MM.1S (cell line): ENCODE results near the gene SNX9.

Experiments used
- DNase-seq: peaks from one replicate; pipeline ENCODE4 v3.0.0-alpha.2; 2015
- H2AFZ ChIP-seq: fragments of 300-600 bp; sonication (generic); 2 replicates; pipeline ENCODE4 v1.6.0; 2016; ENCODE audit warnings: antibody characterized with exemption, low read length
- H3F3A ChIP-seq: fragments of 300-600 bp; sonication (generic); 2 replicates; pipeline ENCODE4 v1.6.1; 2016; ENCODE audit warnings: mild to moderate bottlenecking, antibody characterized with exemption, low read length, moderate library complexity, mixed read lengths; ENCODE audit not compliant: insufficient read depth
- H3K27ac ChIP-seq: fragments of 300-600 bp; sonication (generic); 2 replicates; pipeline ENCODE4 v1.5.1; 2016; ENCODE audit warnings: mild to moderate bottlenecking, low read length
- H3K27me3 ChIP-seq: fragments of 300-600 bp; sonication (generic); replicated peaks from 2 replicates; pipeline ENCODE4 v1.6.0; 2016; ENCODE audit warnings: low read length; ENCODE audit not compliant: insufficient read depth
- H3K36me3 ChIP-seq: fragments of 300-600 bp; sonication (generic); replicated peaks from 2 replicates; pipeline ENCODE4 v1.6.1; 2016; ENCODE audit warnings: mild to moderate bottlenecking, low read length, mixed read lengths; ENCODE audit not compliant: insufficient read depth
- H3K4me1 ChIP-seq: fragments of 300-600 bp; sonication (generic); 2 replicates; pipeline ENCODE4 v1.6.1; 2016; ENCODE audit warnings: low read length, mixed read lengths
- H3K4me2 ChIP-seq: fragments of 300-600 bp; sonication (generic); 2 replicates; pipeline ENCODE4 v1.6.0; 2016; ENCODE audit warnings: low read depth, low read length
- H3K4me3 ChIP-seq: fragments of 300-600 bp; sonication (generic); 2 replicates; pipeline ENCODE4 v1.5.1; 2016; ENCODE audit warnings: low read length, mixed read lengths
- H3K79me2 ChIP-seq: fragments of 300-600 bp; sonication (generic); 2 replicates; pipeline ENCODE4 v1.6.1; 2016; ENCODE audit warnings: mixed run types, low read length, mixed read lengths
- H3K9ac ChIP-seq: fragments of 300-600 bp; sonication (generic); 2 replicates; pipeline ENCODE4 v1.6.1; 2016; ENCODE audit warnings: low read length, mixed read lengths
- H3K9me2 ChIP-seq: fragments of 300-600 bp; sonication (generic); replicated peaks from 2 replicates; pipeline ENCODE4 v1.6.1; 2016; ENCODE audit warnings: mild to moderate bottlenecking, low read length, mixed read lengths; ENCODE audit not compliant: insufficient read depth
- H3K9me3 ChIP-seq: fragments of 300-600 bp; sonication (generic); replicated peaks from 2 replicates; pipeline ENCODE4 v1.6.1; 2016; ENCODE audit warnings: mild to moderate bottlenecking, low read length, mixed read lengths; ENCODE audit not compliant: insufficient read depth
- H4K20me1 ChIP-seq: fragments of 300-600 bp; sonication (generic); 2 replicates; pipeline ENCODE4 v1.6.1; 2016; ENCODE audit warnings: mild to moderate bottlenecking, low read length, moderate library complexity, mixed read lengths; ENCODE audit not compliant: insufficient read depth
- EZH2 ChIP-seq: fragments of 300-600 bp; sonication (generic); optimal IDR thresholded peaks from 2 replicates; pipeline ENCODE3; 2017; ENCODE audit warnings: low read depth, mild to moderate bottlenecking, antibody characterized with exemption, low read length, mixed read lengths
- EZH2phosphoT487 ChIP-seq: fragments of 300-600 bp; sonication (generic); IDR thresholded peaks from 2 replicates; pipeline ENCODE4 v1.6.1; 2018; ENCODE audit warnings: antibody characterized with exemption, low read length
- TF ChIP-seq, protein P1 (sequence below): fragments of 300-600 bp; sonication (generic); IDR thresholded peaks from 2 replicates; pipeline ENCODE4 v1.5.1; 2016; ENCODE audit warnings: antibody characterized with exemption, low read length, mixed read lengths

The SNX9 gene

DNA sequence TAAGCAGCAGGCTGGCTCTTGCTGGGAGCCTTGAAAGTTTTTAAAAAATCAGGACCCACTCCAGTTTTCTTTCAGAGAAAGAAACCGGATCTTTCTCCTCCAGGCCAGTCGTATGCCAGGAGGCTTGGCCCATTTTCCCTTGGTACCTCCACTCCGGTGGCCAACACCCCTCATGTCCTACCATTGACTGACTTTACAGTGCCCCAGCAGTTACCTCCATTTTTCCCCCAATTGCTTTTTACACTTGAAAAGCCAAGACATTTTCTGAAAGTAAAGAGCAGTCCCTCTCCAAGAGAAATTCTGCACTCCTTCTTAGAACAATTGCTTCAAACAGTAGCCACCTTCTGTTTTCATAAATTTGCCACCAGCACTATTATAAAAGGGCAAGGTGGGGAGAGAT, 47.7 kb upstream of the SNX9 start:
- Histone ChIP-seq H3K9me3 (no peaks in the 10 kb centered on the region), H3F3A (no peaks in the 10 kb centered on the region), H3K36me3 (no peaks in the 10 kb centered on the region), H2AFZ (no peak overlapping the region), H3K4me3 (no peak overlapping the region), H4K20me1 (no peaks in the 10 kb centered on the region), H3K9me2 (no peaks in the 10 kb centered on the region), H3K27me3 (no peaks in the 10 kb centered on the region), H3K27ac (no peak overlapping the region), H3K4me2 (no peak overlapping the region), H3K79me2 (no peaks in the 10 kb centered on the region), H3K4me1 (no peaks in the 10 kb centered on the region), H3K9ac (no peak overlapping the region)
- TF ChIP-seq, protein P1, sequence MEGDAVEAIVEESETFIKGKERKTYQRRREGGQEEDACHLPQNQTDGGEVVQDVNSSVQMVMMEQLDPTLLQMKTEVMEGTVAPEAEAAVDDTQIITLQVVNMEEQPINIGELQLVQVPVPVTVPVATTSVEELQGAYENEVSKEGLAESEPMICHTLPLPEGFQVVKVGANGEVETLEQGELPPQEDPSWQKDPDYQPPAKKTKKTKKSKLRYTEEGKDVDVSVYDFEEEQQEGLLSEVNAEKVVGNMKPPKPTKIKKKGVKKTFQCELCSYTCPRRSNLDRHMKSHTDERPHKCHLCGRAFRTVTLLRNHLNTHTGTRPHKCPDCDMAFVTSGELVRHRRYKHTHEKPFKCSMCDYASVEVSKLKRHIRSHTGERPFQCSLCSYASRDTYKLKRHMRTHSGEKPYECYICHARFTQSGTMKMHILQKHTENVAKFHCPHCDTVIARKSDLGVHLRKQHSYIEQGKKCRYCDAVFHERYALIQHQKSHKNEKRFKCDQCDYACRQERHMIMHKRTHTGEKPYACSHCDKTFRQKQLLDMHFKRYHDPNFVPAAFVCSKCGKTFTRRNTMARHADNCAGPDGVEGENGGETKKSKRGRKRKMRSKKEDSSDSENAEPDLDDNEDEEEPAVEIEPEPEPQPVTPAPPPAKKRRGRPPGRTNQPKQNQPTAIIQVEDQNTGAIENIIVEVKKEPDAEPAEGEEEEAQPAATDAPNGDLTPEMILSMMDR = no peak
- TF ChIP-seq EZH2 (no peak), EZH2phosphoT487 (no peak)
- no peak for DNase-seq

DNA sequence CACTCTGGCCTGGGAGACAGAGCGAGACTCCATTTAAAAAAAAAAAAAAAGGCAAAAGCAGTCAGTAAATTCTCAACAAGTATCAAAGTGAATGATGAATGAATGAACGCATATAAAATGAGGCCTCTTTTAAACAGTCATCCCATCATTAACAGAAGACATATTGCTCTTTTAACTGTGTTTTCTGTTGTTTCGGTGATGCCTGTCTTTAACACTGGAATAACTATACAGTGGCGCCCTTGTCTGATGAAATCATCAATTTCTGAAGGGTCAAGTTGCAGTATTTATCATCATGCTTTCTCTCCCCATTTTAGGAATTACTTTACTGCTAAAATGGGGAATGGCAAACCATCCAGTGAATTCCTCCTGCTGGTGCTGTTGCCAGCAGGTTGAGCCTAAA, 45.7 kb upstream of the SNX9 start:
- TF ChIP-seq, protein P1 = no peak
- Histone ChIP-seq H3K9me2 (no peaks in the 10 kb centered on the region), H3K4me3 (no peak overlapping the region), H3K36me3 (no peaks in the 10 kb centered on the region), H2AFZ (no peak overlapping the region), H3F3A (no peaks in the 10 kb centered on the region), H3K4me2 (no peak overlapping the region), H3K4me1 (no peaks in the 10 kb centered on the region), H4K20me1 (no peaks in the 10 kb centered on the region), H3K79me2 (no peaks in the 10 kb centered on the region), H3K9ac (no peak overlapping the region), H3K9me3 (no peaks in the 10 kb centered on the region), H3K27me3 (no peaks in the 10 kb centered on the region), H3K27ac (no peak overlapping the region)
- no peak for DNase-seq

DNA sequence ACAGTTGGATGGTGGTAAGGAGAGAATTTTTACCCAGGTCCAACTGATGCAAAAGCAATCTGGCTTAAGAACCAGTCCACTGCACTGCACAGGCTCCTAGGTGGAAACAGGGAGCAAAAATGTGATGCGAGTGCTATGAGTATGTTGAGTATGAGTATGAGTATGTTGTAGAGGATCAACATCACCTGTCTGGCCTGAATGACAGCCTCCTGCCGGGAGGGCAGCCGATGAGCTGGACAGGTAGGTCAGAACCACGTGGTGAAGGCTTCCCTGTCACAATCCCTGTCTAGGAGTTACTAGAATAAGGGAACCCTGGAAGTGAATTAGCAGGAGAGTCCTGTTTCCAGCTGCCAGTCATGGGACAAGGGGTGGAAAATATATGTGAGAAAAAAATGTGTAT, 44.3 kb upstream of the SNX9 start:
- DNase-seq = no peak
- H3K4me3 ChIP-seq = no peak overlapping the region
- no peak overlapping the region for H3K4me2 ChIP-seq
- H3K9ac ChIP-seq = no peak overlapping the region
- no peaks in the 10 kb centered on the region for H3K9me3 ChIP-seq
- H3K36me3 ChIP-seq = no peaks in the 10 kb centered on the region
- no peak overlapping the region for H3K27ac ChIP-seq
- H3K9me2 ChIP-seq = no peaks in the 10 kb centered on the region
- H3K79me2 ChIP-seq = no peaks in the 10 kb centered on the region
- no peaks in the 10 kb centered on the region for H4K20me1 ChIP-seq
- no peaks in the 10 kb centered on the region for H3K27me3 ChIP-seq
- no peaks in the 10 kb centered on the region for H3F3A ChIP-seq
- H3K4me1 ChIP-seq = no peaks in the 10 kb centered on the region
- TF ChIP-seq, protein P1 = no peak
- no peak for TF ChIP-seq EZH2
- TF ChIP-seq EZH2phosphoT487 = no peak
- H2AFZ ChIP-seq = no peak overlapping the region
